Fibroblast of lung (primary cell): Measurements from ENCODE around the gene SHROOM3.

Source experiments
- CTCF ChIP-seq, 2 donors: IDR thresholded peaks in 1 of 2; conservative IDR thresholded peaks in 1 of 2; 1 replicate in 1 of 2; 2 replicates in 1 of 2; pipeline ENCODE4 v1.5.1; 2011 to 2012; ENCODE audit warnings: low read length in 2 of 2, control low read depth in 1 of 2, inconsistent platforms in 1 of 2, low read depth in 1 of 2, mild to moderate bottlenecking in 1 of 2
- EZH2 ChIP-seq: IDR thresholded peaks from 2 replicates; pipeline ENCODE4 v1.5.1; 2012; ENCODE audit warnings: low read length, control low read depth, mild to moderate bottlenecking; ENCODE audit errors: missing control alignments

GRCh38 chr4:76659103-76659490, 224.1 kb downstream of the SHROOM3 start:
- TF ChIP-seq CTCF (conservative IDR thresholded peaks at IDR 0.05 in 1 of 2, IDR thresholded peaks at IDR 0.05 in 1 of 2; ENCODE audit: low read depth in 1 of 2, low read length in 2 of 2) (no peak), EZH2 (no peak)
